ENCODE results near the gene KRT82.
"Not testable (repeated sequence)": the region's sequence is repeated elsewhere in the genome, so short reads cannot be mapped to it uniquely, and the experiment has no call there.

Gene KRT82

DNA sequence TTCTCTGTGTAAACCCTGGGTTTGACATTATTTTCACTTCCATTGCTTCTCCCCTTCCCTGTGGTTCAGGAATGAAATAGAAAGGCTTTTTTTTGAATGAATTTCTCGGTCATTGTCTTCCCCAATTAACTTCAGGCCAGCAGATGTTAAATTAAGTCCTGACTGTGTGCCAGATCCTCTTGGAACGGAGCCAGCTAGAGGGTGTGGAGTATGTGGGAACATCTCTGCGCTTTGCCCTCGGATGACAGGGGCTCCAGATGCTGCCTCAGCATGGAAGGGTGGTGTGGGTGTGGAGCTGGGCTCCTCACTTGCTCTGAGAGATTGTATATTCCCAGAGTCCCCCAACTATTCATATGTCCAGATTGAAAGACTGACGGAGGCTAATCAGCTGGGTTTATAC, 51.9 kb downstream of the KRT82 start:
- Histone ChIP-seq H3K27me3 (ENCODE audit: insufficient read depth, low read length) (peaks cover 6% of the 10 kb centered on the region; the same call in 1 of the 2 replicates), H3K9me3 (ENCODE audit: insufficient read depth, low read depth, low read length) (no peaks in the 10 kb centered on the region), H3K4me1 (ENCODE audit: insufficient read depth, low read length) (no peaks in the 10 kb centered on the region; the same call in 1 of the 2 replicates), H3K4me3 (ENCODE audit: low read length) (no peak overlapping the region), H3K36me3 (ENCODE audit: insufficient read depth, low read depth, low read length) (no peaks in the 10 kb centered on the region), H3K9ac (ENCODE audit: low read depth, low read length) (no peak overlapping the region), H3K27ac (ENCODE audit: low read length) (no peak overlapping the region)

DNA sequence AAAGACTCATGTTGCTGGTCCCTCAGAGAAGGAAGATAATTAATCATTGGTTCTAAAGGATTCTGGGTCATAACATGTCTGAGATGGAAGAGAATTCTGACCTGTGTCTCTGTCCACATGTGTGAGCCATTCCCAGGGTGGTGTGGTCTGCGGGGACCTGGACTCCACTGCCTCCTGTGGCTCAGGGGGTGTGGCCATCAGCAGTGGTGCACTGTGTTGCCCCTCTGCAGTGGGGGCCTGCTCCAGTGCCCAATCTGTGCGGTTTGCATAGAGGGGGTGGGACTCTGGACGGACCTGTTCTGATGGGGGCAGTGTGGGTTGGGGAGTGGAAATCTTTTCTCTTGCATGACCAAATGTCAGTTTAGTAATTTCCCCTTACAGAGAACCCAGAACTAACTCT, 52.4 kb downstream of the KRT82 start:
- Histone ChIP-seq H3K4me3 (ENCODE audit: low read length) (no peak overlapping the region), H3K4me1 (ENCODE audit: insufficient read depth, low read length) (no peaks in the 10 kb centered on the region; the same call in 1 of the 2 replicates), H3K9me3 (ENCODE audit: insufficient read depth, low read depth, low read length) (no peaks in the 10 kb centered on the region), H3K27me3 (ENCODE audit: insufficient read depth, low read length) (peaks cover 6% of the 10 kb centered on the region; the same call in 1 of the 2 replicates), H3K27ac (ENCODE audit: low read length) (no peak overlapping the region), H3K36me3 (ENCODE audit: insufficient read depth, low read depth, low read length) (no peaks in the 10 kb centered on the region), H3K9ac (ENCODE audit: low read depth, low read length) (no peak overlapping the region)

DNA sequence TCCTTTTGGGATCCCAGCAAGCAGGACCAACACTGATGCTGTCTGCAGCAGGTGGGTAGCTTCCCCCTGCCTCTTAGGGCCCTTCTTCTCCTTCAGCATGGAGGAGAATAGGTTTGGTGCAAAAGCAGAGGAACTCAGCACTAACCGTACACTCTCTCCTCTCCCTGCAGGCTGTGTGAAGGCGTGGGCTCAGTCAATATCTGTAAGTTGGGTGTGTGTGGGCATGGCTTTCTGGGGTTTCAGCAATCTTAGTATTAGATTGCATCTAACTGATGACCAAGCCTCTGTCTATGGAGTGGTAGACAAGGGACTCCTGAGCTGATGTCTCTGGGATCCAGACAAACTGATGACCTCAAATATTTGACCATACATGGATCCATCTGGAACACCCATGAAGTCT, 53.2 kb downstream of the KRT82 start:
- Histone ChIP-seq H3K27ac (ENCODE audit: low read length) (no peak overlapping the region), H3K4me1 (ENCODE audit: insufficient read depth, low read length) (no peaks in the 10 kb centered on the region; the same call in 1 of the 2 replicates), H3K9ac (ENCODE audit: low read depth, low read length) (no peak overlapping the region), H3K36me3 (ENCODE audit: insufficient read depth, low read depth, low read length) (no peaks in the 10 kb centered on the region), H3K4me3 (ENCODE audit: low read length) (no peak overlapping the region), H3K27me3 (ENCODE audit: insufficient read depth, low read length) (peaks cover 6% of the 10 kb centered on the region; the same call in 1 of the 2 replicates), H3K9me3 (ENCODE audit: insufficient read depth, low read depth, low read length) (no peaks in the 10 kb centered on the region)

DNA sequence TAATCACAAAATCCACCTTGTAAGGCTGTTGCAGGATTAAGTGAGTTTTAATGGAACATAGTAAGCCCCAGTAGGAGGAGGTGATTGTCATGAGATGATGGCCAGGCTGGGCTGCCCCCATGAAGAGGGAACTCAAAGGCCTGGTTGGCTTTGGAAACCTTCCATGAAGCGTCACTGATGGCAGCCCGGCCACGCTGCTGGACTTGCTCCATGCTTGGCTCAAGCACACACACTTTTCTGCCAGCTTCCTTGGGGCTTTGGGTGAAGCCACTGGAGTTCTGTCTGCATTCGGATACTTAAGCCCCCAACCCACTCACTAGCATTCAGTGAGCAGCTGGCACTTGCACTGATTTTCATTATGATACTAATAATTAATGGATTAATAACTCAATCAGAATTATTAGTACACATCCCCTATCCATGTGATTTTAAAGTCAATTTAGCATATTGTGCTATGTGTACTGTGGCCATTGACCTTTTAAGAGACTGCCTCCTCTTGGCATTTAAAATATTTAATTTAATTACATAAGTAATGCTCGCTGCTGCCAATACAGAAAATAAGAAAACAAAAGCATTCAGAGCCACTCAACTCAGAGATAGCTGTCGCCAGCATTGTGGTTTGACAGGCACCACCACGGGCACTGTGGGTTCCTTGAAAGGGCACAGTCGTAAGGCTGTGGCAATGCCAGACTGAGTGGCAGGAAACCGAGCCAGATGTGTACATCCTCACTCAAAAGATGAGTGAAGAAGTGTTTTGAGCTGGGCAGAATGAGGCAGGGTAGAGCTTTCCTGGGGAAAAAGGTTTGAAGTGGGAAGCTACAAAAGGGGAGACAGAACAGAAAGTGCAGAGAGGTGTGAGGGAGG, 54.7 kb downstream of the KRT82 start:
- Histone ChIP-seq H3K27ac (ENCODE audit: low read length) (no peak overlapping the region), H3K27me3 (ENCODE audit: insufficient read depth, low read length) (peaks cover 6% of the 10 kb centered on the region; the same call in 1 of the 2 replicates), H3K36me3 (ENCODE audit: insufficient read depth, low read depth, low read length) (no peaks in the 10 kb centered on the region), H3K4me1 (ENCODE audit: insufficient read depth, low read length) (no peaks in the 10 kb centered on the region; the same call in 1 of the 2 replicates), H3K9me3 (ENCODE audit: insufficient read depth, low read depth, low read length) (no peaks in the 10 kb centered on the region), H3K4me3 (ENCODE audit: low read length) (no peak overlapping the region), H3K9ac (ENCODE audit: low read depth, low read length) (no peak overlapping the region)

DNA sequence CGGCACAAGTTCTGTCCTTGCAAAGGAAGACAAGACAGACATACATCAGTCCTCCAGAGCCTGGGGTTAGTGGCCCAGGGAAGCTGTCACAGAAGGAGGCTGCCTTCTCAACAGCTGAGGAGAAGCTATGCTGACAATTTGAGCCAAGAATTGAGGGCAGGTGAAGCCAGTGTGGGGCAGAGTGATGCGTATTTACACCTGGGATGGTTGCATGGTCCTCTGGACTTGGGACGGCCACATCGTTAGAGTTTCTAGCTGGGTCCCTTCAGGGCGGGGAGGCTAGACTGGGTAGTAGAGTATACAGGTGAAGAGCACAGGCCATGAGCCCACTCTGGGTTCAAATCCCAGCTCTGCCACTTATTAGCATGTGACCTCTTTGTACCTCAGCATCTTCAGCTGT, 55.3 kb downstream of the KRT82 start:
- Histone ChIP-seq H3K36me3 (ENCODE audit: insufficient read depth, low read depth, low read length) (no peaks in the 10 kb centered on the region), H3K27me3 (ENCODE audit: insufficient read depth, low read length) (peaks cover 6% of the 10 kb centered on the region; the same call in 1 of the 2 replicates), H3K27ac (ENCODE audit: low read length) (no peak overlapping the region), H3K4me1 (ENCODE audit: insufficient read depth, low read length) (no peaks in the 10 kb centered on the region; the same call in none of the 2 replicates), H3K4me3 (ENCODE audit: low read length) (no peak overlapping the region), H3K9ac (ENCODE audit: low read depth, low read length) (no peak overlapping the region), H3K9me3 (ENCODE audit: insufficient read depth, low read depth, low read length) (no peaks in the 10 kb centered on the region)

DNA sequence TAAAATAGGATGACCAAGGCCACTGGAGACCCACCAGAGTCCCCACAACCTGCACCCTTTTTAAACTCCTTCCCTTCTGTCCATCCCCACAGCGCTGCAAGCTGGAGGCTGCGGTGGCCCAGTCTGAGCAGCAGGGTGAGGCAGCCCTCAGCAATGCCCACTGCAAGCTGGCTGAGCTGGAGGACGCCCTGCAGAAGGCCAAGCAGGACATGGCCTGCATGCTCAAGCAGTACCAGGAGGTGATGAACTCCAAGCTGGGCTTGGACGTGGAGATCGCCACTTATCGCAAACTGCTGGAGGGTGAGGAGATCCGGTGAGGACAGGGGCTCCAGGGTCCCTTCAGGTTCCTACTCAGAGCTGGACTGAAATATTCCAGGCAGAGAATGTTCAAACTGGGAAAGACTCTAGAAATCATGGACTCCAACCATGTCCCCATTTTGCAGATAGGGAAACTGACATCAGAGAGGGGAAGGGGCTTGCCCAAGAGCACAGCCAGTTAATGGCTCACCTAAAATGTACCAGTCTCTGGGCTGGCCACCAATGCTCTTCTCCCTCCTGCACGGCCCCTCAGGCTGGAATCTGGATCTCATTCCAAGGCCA, 56.0 kb downstream of the KRT82 start:
- no peaks in the 10 kb centered on the region; the same call in none of the 2 replicates for H3K4me1 ChIP-seq (ENCODE audit: insufficient read depth, low read length)

DNA sequence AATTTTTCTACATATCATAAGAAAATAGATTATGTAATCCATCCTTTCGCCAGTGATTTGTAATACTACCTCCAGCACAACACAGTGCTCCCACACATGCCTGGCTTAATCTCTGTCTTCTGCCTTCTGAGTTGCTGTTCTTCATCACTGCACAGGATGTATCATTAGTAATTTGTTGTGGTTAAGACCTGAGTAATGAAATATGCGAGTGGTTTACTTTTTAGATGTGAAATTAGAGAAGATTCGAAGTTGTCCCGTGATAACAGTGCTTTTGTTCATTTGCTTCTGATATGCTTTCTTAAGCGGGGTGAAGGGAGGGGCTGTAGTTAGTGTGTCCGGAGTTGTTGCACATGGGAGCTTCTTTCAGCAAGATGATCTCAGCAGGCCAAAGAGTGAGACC, 56.9 kb downstream of the KRT82 start:
- H3K27me3 ChIP-seq (ENCODE audit: insufficient read depth, low read length): peaks cover 6% of the 10 kb centered on the region; the same call in 1 of the 2 replicates

More for the DNA sequence above, 56.0 kb downstream of the KRT82 start:
- Histone ChIP-seq H3K9ac (ENCODE audit: low read depth, low read length) (no peak overlapping the region), H3K4me3 (ENCODE audit: low read length) (no peak overlapping the region), H3K27ac (ENCODE audit: low read length) (no peak overlapping the region), H3K36me3 (ENCODE audit: insufficient read depth, low read depth, low read length) (no peaks in the 10 kb centered on the region), H3K9me3 (ENCODE audit: insufficient read depth, low read depth, low read length) (no peaks in the 10 kb centered on the region), H3K27me3 (ENCODE audit: insufficient read depth, low read length) (peaks cover 6% of the 10 kb centered on the region; the same call in 1 of the 2 replicates)

DNA sequence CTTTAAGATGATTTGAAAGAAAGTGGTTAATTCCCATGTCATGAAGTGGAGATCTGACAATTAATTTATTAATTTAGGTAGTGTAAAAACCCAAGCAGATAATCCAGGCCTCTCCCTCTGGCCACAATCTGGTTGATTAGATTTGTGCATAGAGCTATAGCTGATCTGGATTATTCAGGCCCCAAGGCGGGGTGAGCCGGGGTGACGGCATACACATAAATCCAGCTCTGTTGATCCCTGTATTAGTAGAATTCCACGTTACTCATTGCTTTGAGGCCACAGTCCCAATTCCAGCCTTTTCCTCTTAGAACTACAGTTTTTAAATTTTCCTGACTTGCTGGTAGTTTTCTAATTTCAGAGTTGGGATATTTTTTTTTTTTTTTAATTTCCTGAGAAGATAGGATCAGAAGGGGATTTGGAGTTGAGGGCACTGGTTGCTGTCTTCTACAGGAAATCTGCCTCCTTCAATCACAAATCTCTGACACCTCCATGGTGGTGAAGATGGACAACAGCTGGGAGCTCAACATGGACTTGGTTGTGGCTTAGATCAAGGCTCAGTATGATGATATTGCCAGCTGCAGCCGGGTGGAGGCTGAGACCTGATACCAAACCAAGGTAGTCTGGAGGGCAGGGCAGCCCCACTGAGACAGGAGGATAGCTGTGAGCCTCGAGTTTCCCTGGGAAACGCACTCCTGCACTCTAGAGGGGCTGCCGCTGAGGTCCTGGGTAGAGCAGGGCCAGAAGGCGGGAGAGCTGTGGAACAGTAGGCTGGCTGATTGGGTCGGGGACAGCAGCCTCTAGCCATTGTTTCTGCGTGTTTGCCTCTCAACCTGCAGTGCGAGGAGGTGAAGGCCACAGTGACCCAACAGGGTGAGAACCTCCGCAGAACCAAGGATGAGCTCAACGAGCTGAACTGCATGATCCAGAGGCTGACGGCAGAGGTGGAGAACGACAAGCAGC, 58.3 kb downstream of the KRT82 start:
- Histone ChIP-seq H3K9ac (ENCODE audit: low read depth, low read length) (no peak overlapping the region), H3K4me3 (ENCODE audit: low read length) (no peak overlapping the region), H3K27me3 (ENCODE audit: insufficient read depth, low read length) (no peaks in the 10 kb centered on the region; the same call in 1 of the 2 replicates), H3K9me3 (ENCODE audit: insufficient read depth, low read depth, low read length) (no peaks in the 10 kb centered on the region; the same call in 1 of the 2 replicates), H3K36me3 (ENCODE audit: insufficient read depth, low read depth, low read length) (no peaks in the 10 kb centered on the region), H3K4me1 (ENCODE audit: insufficient read depth, low read length) (no peaks in the 10 kb centered on the region; the same call in 1 of the 2 replicates), H3K27ac (ENCODE audit: low read length) (no peak overlapping the region)

More for the DNA sequence above, 56.9 kb downstream of the KRT82 start:
- Histone ChIP-seq H3K4me1 (ENCODE audit: insufficient read depth, low read length) (no peaks in the 10 kb centered on the region; the same call in 1 of the 2 replicates), H3K36me3 (ENCODE audit: insufficient read depth, low read depth, low read length) (no peaks in the 10 kb centered on the region), H3K27ac (ENCODE audit: low read length) (no peak overlapping the region), H3K4me3 (ENCODE audit: low read length) (no peak overlapping the region), H3K9ac (ENCODE audit: low read depth, low read length) (no peak overlapping the region), H3K9me3 (ENCODE audit: insufficient read depth, low read depth, low read length) (no peaks in the 10 kb centered on the region)

DNA sequence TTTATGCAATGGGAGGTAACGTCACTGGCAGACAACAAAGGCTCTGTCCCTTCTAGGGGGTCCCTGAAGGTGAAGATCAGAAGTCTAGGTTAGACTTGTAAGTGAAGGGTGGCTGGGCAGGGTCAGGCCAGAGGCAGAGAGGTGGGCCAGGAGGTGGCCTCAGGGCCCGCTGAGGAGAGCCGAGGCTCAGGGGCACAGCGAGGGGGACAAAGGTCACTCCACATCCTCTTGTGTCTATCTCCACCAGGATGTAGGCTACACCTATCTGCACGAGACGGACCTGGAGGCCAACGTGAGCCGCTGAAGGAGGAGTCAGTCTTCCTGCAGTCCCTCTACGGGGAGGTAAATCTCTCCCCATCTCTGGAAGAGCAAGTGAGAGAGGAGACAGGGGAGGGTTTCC, 59.1 kb downstream of the KRT82 start:
- Histone ChIP-seq H3K4me1 (ENCODE audit: insufficient read depth, low read length) (no peaks in the 10 kb centered on the region; the same call in 1 of the 2 replicates), H3K4me3 (ENCODE audit: low read length) (no peak overlapping the region), H3K27ac (ENCODE audit: low read length) (no peak overlapping the region), H3K9me3 (ENCODE audit: insufficient read depth, low read depth, low read length) (no peaks in the 10 kb centered on the region; the same call in 1 of the 2 replicates), H3K36me3 (ENCODE audit: insufficient read depth, low read depth, low read length) (no peaks in the 10 kb centered on the region), H3K9ac (ENCODE audit: low read depth, low read length) (no peak overlapping the region), H3K27me3 (ENCODE audit: insufficient read depth, low read length) (no peaks in the 10 kb centered on the region; the same call in 1 of the 2 replicates)

DNA sequence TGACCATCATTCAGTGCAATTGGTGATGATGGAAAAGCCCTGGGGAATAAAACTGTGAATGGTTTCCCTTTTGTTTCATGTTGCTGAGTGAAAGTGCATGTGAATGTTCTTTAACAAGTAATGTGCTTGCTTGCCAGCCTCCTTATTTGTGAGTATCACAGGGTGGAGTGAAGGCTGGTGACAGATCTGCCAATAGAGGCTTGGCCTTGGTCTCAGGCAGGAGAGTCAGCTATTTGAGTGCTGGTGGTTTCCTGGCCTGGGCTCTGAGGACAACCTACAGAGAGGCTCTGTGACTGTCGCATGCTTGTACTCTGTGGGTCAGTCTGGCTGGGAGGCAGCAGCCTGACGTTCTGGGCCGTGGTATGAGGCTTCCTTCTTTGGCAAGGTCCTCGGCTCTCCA, 59.5 kb downstream of the KRT82 start:
- H3K27me3 ChIP-seq (ENCODE audit: insufficient read depth, low read length): no peaks in the 10 kb centered on the region; the same call in 1 of the 2 replicates
- H3K4me1 ChIP-seq (ENCODE audit: insufficient read depth, low read length): no peaks in the 10 kb centered on the region; the same call in 1 of the 2 replicates
- no peak overlapping the region for H3K27ac ChIP-seq (ENCODE audit: low read length)
- no peaks in the 10 kb centered on the region; the same call in 1 of the 2 replicates for H3K9me3 ChIP-seq (ENCODE audit: insufficient read depth, low read depth, low read length)
- H3K36me3 ChIP-seq (ENCODE audit: insufficient read depth, low read depth, low read length): no peaks in the 10 kb centered on the region
- no peak overlapping the region for H3K4me3 ChIP-seq (ENCODE audit: low read length)
- H3K9ac ChIP-seq (ENCODE audit: low read depth, low read length): no peak overlapping the region

DNA sequence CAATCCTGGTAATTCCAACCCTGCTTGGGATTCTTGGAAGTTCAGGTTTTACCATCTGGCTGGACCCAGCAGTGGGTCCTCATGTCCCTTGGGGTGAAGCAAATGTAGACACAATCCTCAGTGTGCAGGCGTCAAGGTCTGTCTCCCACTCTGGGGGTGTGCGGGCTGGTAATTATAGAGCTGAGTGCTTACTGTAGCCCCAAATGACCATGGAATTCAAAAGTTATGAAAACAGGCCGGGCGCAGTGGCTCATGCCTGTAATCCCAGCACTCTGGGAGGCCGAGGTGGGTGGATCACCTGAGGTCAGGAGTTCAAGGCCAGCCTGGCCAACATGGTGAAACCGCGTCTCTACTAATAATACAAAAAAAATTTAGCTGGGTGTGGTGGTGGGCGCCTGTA, 61.1 kb downstream of the KRT82 start:
- H3K27ac ChIP-seq (ENCODE audit: low read length); H3K4me3 ChIP-seq (ENCODE audit: low read length); H3K4me1 ChIP-seq (ENCODE audit: insufficient read depth, low read length): not testable (repeated sequence)

More for the DNA sequence above, 61.1 kb downstream of the KRT82 start:
- H3K9ac ChIP-seq (ENCODE audit: low read depth, low read length); H3K9me3 ChIP-seq (ENCODE audit: insufficient read depth, low read depth, low read length); H3K27me3 ChIP-seq (ENCODE audit: insufficient read depth, low read length); H3K36me3 ChIP-seq (ENCODE audit: insufficient read depth, low read depth, low read length): not testable (repeated sequence)
